Stimulated activated CD4-positive, alpha-beta T cell treated with anti-CD3 and anti-CD28 coated beads, TNF-alpha, amount 100 ng/mL, for 24 hours (primary cell): ENCODE measurements around the gene ZNF91.
"Not testable (repeated sequence)": the region's sequence is repeated elsewhere in the genome, so short reads cannot be mapped to it uniquely, and the experiment has no call there.

Experiments used
- DNase-seq, 3 experiments: peaks; one replicate each; pipeline ENCODE4 v3.0.0-alpha.2; 2020; ENCODE audit warnings: low read depth in 3 of 3

The ZNF91 gene

DNA sequence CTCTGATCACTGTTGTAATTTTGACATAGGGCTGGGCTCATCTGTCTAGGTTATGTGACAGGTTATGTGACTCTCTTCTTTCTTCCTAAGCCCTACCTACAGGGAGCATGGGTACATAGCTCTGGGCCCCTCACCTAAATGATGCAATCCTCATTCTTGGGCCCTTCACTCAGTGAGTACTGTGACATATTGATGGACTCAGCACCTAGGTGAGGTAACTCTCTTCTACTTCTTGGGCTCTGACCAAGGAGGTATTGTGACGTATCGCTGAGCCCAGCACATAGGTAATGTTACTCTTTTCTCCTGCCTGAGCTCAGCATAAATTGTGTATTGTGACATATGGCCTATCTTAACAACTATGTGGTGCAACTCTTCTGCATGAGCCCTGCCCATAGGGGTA, 76.3 kb downstream of the ZNF91 start:
- DNase-seq: not testable (repeated sequence)

GRCh38 chr19:23318143-23318542, 77.1 kb downstream of the ZNF91 start:
- peak in 1 of 3 experiments; percentile 1 for DNase-seq

GRCh38 chr19:23315286-23315685, 80.0 kb downstream of the ZNF91 start:
- DNase-seq: no peak

GRCh38 chr19:23314505-23315251, 80.6 kb downstream of the ZNF91 start:
- DNase-seq: no peak

GRCh38 chr19:23313196-23313595, 82.1 kb downstream of the ZNF91 start:
- DNase-seq: no peak

DNA sequence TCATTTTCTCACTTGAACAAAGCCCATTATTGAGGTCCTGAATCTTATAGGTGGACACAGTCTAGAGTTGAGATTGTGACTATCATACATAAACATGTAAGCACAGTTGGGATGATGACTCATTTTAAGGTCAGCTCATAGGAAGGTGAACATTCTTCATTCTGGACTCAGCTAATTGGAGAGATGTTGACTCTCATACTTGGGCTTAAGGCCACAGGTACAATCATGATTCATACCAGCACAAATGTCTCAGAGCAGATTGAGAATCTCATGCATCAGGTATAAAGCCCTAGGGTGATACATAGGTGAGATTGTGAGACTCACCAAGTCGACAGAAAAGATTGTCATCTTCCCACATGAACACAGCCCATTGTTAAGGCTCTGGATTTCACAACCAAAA, 82.8 kb downstream of the ZNF91 start:
- no peak for DNase-seq

DNA sequence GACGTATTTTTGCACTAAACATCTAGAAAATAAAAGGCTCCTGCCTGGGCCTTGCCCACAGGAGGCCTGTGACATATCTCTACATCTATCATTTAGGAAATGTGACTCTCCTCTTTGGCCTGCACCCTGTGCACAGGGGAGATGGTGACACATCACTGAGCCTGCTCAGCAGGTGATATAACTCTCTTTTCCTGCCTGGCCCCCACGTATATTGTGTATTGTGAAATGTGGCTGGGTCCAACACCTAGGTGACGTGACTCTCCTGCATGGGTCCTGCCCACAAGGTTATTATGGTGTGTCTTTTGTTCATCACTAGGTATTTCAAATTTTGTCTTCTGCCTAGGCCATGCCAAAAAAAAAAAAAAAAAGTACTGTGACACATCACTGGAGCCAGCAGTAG, 83.7 kb downstream of the ZNF91 start:
- DNase-seq: no peak

DNA sequence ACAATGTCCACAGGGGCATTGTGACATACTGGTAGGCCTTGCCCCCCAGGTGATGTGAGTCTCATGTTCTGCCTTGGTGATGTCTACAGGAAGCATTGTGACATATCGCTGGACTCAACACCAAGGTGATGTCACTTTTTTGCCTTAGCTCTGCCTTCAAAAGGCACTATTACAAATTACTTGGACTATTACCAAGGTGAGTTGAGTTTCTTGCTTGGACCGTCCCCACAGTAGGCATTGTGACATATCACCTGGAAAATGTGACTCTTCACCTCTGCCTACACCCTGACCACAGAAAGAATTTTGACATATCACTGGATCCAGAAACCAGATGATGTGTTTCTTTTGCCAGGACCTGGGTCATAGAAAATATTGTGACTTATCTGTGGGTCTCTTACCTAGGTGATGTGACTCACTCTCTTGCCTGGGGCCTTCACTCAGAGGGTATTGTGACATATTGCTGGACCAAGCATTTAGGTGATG, 84.5 kb downstream of the ZNF91 start:
- no peak for DNase-seq

DNA sequence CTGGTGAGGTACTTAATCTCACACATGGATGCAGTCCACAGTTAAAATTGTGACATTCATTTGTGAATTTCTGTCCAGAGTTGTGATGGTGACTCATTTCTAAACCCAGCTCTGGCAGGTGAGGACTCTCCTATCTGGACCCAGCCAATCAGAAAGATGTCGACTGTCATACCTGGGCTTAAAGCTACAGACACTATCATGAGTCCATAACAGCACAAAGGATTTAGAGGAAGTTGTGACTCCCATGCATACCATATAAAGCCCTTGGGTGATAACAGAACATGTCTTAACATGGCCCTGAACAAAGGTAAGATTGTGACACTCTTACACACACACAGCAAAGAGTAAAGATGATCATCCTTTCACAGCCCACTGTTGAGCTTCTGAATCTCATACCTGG, 85.3 kb downstream of the ZNF91 start:
- no peak for DNase-seq

DNA sequence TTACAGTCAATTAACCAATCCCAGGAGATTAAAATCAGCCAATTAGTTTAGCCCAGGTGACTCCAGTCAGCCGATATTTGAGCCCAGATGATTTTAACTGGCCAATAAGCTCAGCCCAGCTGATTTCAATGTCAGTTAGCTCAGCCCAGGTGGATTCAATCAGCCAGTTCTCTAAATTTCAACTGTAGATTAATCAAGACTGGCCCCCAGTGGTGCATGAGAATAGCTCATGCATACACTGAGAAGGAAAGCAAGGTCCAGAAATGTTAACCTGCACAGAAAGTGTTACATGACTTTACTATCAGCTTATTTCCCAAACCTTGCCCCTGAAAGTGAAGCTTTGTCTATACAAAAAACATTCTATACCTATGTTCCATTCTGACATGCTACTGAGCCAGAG, 89.7 kb downstream of the ZNF91 start:
- no peak for DNase-seq

- no peak for DNase-seq
Observed at GRCh38 chr19:23304238-23304637, 91.0 kb downstream of the ZNF91 start.

GRCh38 chr19:23294141-23294540, 101.1 kb downstream of the ZNF91 start:
- no peak for DNase-seq

- not testable (repeated sequence) for DNase-seq
Observed at GRCh38 chr19:23289966-23290365, 105.3 kb downstream of the ZNF91 start.
